Peyer's patch (tissue), 4 donors: ENCODE data around the gene TNIK.

ENCODE experiments used
- POLR2A ChIP-seq, 2 donors: fragments of 450-650 bp; IDR thresholded peaks; one replicate each; pipeline ENCODE4 v1.5.1; 2017; ENCODE audit warnings: antibody characterized with exemption in 2 of 2, mild to moderate bottlenecking in 2 of 2, moderate library complexity in 2 of 2
- TF ChIP-seq, protein P1 (sequence below), 6 experiments: fragments of 450-650 bp in 4 of 6; fragments of 200-600 bp in 2 of 6; sonication (generic) in 1 of 6; IDR thresholded peaks; one replicate each; pipeline ENCODE4 v1.5.1; 2017 to 2019; ENCODE audit warnings: antibody characterized with exemption in 6 of 6, mild to moderate bottlenecking in 3 of 6, moderate library complexity in 1 of 6

DNA sequence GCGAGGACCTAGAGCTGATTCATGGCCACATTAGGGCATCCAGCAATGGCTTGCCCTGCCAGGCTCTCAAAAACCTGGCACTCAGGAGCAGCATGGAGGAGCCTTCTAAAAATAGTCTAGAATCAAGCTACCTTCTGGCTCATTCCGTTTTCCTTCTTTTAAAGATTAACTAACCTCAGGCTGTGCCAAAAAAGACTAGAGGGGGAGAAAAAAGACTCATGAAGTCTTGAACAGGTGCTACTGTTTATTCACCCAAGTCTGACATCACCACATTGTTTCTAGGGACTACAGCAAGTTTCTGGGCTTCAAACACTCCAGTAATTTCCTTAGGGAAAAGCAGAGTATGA, 125.8 kb downstream of the TNIK start:
- TF ChIP-seq, protein P1, sequence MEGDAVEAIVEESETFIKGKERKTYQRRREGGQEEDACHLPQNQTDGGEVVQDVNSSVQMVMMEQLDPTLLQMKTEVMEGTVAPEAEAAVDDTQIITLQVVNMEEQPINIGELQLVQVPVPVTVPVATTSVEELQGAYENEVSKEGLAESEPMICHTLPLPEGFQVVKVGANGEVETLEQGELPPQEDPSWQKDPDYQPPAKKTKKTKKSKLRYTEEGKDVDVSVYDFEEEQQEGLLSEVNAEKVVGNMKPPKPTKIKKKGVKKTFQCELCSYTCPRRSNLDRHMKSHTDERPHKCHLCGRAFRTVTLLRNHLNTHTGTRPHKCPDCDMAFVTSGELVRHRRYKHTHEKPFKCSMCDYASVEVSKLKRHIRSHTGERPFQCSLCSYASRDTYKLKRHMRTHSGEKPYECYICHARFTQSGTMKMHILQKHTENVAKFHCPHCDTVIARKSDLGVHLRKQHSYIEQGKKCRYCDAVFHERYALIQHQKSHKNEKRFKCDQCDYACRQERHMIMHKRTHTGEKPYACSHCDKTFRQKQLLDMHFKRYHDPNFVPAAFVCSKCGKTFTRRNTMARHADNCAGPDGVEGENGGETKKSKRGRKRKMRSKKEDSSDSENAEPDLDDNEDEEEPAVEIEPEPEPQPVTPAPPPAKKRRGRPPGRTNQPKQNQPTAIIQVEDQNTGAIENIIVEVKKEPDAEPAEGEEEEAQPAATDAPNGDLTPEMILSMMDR (IDR thresholded peaks at IDR 0.05) = no peak
- TF ChIP-seq POLR2A (IDR thresholded peaks at IDR 0.05) = no peak
